NCI-H1694 treated with DMSO at 0.1 percent for 48 hours (cell line): ENCODE data around the gene CTDP1.
"Not testable (repeated sequence)": the region's sequence is repeated elsewhere in the genome, so short reads cannot be mapped to it uniquely, and the experiment has no call there.

Experiments used
- DNase-seq: peaks from one replicate; lab custom pipeline; 2025; lab: John Stamatoyannopoulos, UW

The CTDP1 gene

DNA sequence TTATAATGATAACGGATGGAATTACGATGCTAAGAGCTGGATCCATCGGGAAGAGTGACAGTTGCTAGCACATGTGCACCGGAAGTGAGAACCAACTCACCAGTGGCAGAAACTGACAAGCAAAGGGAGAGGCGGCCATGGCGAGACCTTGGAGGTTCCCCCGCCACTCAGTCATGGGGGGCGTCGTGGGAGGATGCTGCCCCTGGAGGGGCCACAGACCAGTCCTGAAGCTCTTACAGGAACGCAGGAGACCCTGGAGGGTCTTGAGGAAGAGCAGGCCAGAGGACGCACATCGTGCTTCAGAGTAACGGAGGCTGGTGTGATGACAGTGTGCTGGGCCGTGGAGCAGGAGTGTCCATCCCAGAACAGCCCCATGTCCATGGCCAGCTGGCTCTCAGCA lies 65.0 kb downstream of the CTDP1 start:
- DNase-seq: no peak

DNA sequence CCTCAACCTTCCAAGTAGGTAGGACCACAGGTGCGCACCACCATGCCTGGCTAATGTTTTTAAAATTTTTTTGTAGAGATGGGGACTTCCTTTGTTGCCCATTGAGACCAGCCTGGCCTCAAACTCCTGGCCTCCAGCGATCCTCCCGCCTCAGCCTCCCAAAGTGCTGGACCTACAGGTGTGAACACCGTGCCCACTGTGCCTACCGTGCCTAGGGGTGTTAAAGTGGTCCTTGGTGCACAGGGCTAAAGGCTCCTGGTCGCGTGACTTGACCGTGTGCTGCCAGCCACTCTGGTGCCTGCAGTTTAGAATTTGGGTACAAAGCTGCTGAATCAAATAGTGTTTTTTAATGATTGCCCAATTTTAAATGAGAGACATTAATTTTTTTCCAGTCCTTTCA lies 67.1 kb downstream of the CTDP1 start:
- DNase-seq: no peak

GRCh38 chr18:79747156-79747845 lies 67.7 kb downstream of the CTDP1 start:
- no peak for DNase-seq

GRCh38 chr18:79748321-79749180 lies 68.9 kb downstream of the CTDP1 start:
- DNase-seq: no peak

DNA sequence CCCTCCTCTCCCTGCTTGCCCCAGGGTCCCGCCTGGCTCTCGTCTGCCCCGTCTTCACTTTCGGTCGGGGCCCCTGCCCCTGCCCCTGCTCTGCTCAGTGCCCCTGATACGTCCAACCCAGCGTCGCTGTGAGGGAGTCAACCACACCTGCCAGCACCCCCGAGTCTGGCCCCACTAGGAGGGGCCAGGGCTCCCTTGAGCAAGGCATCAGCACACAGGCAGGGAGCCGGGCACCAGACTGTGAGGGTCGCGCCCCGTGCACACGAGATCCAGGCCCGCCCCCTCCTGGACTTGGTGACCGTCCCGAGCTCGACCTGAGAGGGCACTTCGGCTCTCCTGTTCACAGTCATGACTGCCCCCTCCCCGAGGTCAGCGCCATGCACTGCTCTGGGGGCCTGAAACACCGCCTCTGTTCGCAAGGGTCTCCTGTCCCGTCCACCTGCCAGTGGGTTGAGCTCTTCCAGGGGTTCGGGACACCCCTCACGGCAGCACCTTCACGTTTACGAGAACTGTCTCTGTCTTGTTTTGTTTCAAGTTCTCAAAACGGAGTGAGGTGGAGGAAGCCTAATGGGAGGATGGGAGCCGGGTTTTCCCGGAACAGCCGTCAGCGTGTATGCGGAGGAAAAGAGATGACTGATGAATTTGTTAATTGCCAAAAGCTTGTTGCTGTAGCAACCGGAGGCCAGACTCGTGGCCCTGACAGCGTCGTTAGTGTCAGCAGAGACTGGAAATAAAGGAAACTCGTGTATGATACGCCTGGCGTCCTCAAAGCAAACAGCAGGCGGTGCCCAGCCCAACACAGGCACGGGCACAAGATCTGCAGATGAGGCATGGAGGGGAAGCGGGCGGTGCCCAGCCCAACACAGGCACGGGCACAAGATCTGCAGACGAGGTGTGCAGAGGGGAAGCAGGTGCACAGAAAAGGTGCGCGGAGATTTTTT lies 69.9 kb downstream of the CTDP1 start:
- DNase-seq: no peak

DNA sequence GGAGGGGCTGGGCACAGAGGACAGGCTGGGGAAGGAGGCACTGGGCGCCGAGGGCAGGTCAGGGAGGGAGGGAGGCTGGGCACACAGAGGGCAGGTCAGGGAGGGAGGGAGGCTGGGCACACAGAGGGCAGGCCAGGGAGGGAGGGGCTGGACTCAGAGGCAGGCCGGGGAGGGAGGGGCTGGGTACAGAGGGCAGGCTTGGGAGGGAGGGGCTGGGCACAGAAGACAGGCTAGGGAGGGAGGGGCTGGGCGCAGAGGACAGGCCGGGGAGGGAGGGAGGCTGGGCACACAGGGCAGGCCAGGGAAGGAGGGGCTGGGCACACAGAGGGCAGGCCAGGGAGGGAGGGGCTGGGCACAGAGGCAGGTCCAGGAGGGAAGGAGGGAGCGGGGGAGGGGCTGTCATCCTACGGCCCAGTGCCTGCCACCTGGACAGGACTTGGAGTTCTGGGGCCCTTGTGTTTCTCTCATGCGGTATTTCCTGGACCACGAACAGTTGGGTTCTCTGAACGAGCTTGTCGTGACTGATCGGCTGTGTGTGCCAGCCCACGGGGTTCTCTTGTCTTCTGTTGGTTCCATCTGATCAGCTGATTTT lies 71.5 kb downstream of the CTDP1 start:
- no peak for DNase-seq

GRCh38 chr18:79751918-79752578 lies 72.4 kb downstream of the CTDP1 start:
- not testable (repeated sequence) for DNase-seq

GRCh38 chr18:79752946-79753345 lies 73.3 kb downstream of the CTDP1 start:
- DNase-seq: not testable (repeated sequence)

DNA sequence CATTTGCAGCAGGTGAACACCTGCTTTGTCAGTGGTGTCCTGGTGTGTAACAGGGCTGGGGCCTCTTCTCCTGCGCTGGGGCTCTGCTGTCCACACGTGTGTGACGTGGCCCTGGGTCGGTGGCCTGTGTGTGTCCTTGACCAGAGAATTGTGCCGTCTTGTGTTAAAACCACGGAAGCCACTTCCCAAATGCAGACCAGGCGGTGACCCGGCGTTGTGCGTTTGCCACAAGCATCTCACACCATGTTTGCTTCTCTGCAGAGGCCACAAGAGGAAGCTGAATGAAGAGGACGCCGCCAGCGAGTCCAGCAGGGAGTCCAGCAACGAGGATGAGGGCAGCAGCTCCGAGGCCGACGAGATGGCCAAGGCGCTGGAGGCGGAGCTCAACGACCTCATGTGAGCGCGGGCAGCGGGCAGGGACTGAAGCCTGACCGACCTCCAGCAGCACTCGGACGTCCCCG lies 73.8 kb downstream of the CTDP1 start:
- no peak for DNase-seq

GRCh38 chr18:79754022-79754761 lies 74.6 kb downstream of the CTDP1 start:
- no peak for DNase-seq

DNA sequence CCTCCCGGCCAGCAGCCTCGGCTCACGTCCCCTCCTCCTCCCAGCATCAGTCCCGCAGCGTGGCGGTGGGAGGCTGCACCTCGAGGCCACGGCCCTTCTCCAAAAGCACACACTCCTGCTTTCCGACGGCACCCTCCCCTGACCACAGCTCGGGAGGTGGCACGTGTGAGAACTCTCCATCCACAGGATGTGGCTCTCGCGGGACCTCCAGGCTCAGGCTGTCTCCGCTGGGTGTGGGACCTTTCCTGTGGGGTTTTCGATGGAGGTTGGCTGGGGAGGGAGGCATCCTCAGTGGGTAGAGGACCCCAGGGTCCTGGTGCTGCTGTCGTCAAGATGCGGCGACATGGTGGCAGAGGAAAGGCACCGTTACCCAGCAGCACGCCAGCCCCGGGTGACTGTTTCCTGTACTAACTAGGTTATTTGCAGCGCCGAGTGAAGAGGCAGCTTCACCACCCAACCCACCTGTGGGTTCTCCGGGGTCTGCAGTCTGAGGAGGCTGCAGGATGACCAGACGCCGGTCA lies 75.3 kb downstream of the CTDP1 start:
- no peak for DNase-seq

DNA sequence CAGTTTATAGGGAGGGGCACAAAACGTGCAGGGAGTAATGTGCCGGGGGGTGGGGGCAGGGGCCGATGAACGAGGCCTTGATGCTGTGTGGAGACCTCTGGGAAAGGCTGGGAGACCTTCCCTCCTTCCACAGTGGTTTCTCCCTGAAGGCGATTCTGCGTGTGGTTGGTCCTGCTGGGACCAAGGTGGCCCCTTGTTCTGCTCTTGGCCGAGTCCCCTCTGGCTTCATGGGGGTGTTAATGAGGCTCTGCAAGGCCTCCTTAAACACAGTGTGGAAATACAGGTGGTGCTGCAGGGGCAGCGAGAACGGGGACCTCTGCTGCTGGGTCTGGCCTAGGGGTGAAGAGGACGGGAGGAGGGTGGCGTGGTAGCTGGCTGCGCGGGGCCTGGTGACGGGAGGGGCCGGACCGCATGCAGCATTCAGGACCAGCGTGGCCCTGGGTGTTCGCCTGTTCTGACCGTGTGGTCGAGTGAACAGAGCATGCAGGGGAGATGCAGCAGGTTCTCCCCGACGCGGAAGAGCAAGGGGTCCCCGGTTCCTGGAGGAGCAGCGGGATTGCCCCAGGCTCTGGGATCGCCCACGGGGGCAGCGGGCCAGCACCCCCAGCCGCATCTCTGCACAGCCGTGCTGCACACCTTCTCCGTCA lies 76.0 kb downstream of the CTDP1 start:
- no peak for DNase-seq

DNA sequence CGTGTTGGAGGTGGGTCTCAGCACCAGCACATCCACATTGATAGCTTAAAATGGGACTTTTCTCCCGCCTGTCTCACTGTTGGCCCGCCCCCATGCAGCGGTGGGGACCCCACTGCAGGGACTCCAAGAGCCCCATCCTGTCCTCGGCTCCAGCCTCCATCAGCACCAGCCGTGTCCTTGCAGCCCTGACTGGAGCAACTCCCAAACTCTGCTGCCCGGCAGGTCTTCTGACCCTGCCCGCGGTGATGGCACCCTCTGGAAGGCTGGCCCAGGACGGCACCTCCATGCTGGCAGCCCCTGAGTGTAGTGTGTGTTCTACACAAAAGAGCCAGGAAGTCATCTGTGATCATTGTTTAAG lies 76.5 kb downstream of the CTDP1 start:
- no peak for DNase-seq

DNA sequence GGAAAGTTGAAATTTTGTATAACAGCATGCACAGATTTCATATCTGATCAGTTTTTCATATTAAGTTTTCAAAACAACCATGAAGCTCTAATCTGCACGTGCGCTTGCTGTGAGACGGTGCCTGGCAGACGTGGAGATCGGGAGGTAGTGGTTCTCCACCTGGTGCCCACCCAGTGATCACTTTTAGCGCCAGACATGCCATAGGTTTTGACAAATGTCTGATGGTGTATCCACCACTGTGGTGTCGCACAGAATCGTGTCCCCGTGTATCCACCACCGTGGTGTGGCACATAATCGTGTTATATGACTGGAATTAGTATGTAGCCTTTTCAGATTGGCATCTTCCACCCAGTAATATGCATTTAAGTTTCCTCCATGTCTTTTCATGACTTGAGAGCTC lies 77.2 kb downstream of the CTDP1 start:
- DNase-seq: no peak

DNA sequence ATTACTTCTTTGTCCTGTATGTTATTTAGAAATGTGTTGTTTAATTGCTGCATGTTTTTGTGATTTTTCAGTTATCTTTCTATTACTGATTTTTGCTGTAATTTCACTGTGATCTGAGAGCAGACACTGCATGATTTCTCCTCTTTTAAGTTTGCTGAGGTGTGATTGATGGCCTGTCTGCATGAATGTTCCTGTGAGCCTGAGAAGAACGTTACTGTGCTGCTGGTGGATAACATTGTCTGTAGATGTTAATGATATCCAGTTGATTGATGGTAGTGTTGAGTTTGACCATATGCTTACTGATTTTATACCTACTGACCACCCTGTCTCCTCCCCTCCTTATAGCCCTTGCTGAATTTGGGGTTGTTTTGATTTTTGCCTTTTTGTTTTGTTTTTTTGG lies 80.7 kb downstream of the CTDP1 start:
- DNase-seq: no peak

GRCh38 chr18:79760881-79761280 lies 81.3 kb downstream of the CTDP1 start:
- no peak for DNase-seq

- no peak for DNase-seq
Observed at GRCh38 chr18:79763407-79763806, 83.8 kb downstream of the CTDP1 start.

DNA sequence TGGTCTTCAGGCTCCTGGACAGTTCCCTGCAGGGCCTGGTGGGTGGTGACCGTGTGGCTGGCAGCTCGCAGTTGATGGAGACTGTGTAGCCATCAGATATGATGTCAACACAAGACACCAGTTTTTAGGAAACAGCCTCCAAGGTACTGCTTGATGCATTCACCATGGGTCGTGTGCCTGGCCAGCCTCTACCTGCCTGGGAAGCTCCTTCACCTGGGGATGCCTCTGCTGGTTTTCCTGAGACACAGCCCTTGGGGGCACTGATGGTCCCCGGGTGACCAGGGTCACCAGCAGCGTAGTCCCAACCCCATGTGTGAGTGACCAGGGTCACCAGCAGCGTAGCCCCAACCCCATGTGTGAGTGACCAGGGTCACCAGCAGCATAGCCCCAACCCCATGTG lies 84.5 kb downstream of the CTDP1 start:
- DNase-seq: no peak

DNA sequence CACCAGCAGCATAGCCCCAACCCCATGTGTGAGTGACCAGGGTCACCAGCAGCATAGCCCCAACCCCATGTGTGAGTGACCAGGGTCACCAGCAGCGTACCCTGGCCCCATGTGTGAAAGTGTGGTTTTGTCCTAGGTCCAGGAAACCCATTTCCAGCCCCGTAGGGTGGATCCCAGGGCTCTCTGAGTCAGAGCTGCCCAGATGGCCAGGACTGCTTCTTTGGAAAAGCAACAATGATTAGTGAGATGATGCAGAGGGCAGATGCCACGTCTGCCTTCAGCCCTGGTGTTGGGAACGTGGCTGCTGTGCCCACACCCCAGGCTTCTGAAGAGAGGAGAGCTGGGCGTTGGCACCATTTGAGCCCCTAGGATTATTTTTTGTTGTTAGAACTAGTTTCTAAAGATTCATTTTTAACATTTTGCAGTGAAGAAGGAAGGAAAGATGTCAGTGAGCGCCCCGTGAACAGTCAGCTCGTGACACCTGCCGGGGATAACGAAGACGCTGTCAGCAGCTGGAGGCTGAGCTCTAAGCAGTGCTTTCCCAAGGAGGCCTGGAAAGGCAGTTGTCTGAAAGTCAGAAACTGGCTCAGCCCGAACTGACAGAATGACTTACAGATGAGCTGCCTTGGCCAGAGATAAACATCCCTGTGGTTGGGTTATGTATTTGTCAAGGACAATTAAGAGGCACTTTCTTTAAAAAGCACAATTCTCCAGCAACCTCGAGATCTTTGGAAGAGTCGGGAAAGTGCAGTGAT lies 86.1 kb downstream of the CTDP1 start:
- DNase-seq: no peak
